Right cardiac atrium (tissue), 5 donors: Measurements from ENCODE around the gene FRMD4A. TPM values are rescaled to one million over a fixed set of nuclear protein-coding genes. Genes with fewer than 3 reads are reported as not detected.
A peak's percentile ranks its signal among the peaks of the same experiment; 100 is the strongest.

Source experiments
- ATAC-seq, 2 donors: fragments of 200-7000 bp; cut with Tn5 transposase; one replicate each; pipeline versions ENCODE4 v1.8.0 to v1.9.1; 2020; ENCODE audit warnings: moderate library complexity in 2 of 2, mild to moderate bottlenecking in 1 of 2
- DNase-seq, 3 donors: peaks; one replicate each; pipeline ENCODE4 v3.0.0-alpha.2; 2020
- H3K27ac ChIP-seq: one replicate; pipeline ENCODE4 v1.5.1; 2013; ENCODE audit warnings: mild to moderate bottlenecking, low read length, control low read depth, moderate library complexity
- H3K27me3 ChIP-seq: one replicate; pipeline ENCODE4 v1.6.1; 2013; ENCODE audit not compliant: control insufficient read depth, insufficient read depth
- H3K4me1 ChIP-seq: one replicate; pipeline ENCODE4 v1.6.1; 2013; ENCODE audit warnings: low read length; ENCODE audit not compliant: control insufficient read depth, insufficient read depth
- H3K4me3 ChIP-seq: one replicate; pipeline ENCODE4 v1.5.1; 2013; ENCODE audit warnings: low read length, control low read depth
- H3K9me3 ChIP-seq: one replicate; pipeline ENCODE4 v1.6.1; 2013; ENCODE audit warnings: low read length; ENCODE audit not compliant: control insufficient read depth
- WGBS: extraction: QIAGEN DNeasy Blood & Tissue Kit; methylation state at CpG from one replicate; pipeline ENCODE4 v1.1.7; 2013; 5-methylcytosine and 5-hydroxymethylcytosine counted together
- intact Hi-C, 4 donors: fragments of 100-400 bp; cut with DNase I; formaldehyde crosslinking; loops; one replicate each; pipeline versions ENCODE4 v1.11.0 to v1.14.0; 2022 to 2023
- polyA plus RNA-seq: library from polyadenylated mRNA; stranded (reverse); fragments of 200-250 nt; gene quantifications from one replicate; pipeline ENCODE4 v1.2.3, GENCODE V29; 2013
- total RNA-seq, 4 donors: library from RNA; stranded (reverse); fragmentation: NEBNext Ultra II Directional; extraction: Animal tissue kit (Norgen Biotek cat#: 25700); gene quantifications; one replicate each; pipeline ENCODE4 v1.2.1, GENCODE V29; 2021
- donor health status: healthy with polysubstance abuse.
- donor health status: DM: no; HTN: yes; CAD: no.
- donor health status: DM: no; HTN: no; CAD: no.
- donor health status: DM: no; HTN: yes; CAD: no; lungs with severe emphysema.
- donor health status: DM: yes; HTN: yes; CAD: no.

The FRMD4A gene
- total and polyA plus RNA-seq, 5 donors = 14.8 to 30.3 (median 25.1) TPM

DNA sequence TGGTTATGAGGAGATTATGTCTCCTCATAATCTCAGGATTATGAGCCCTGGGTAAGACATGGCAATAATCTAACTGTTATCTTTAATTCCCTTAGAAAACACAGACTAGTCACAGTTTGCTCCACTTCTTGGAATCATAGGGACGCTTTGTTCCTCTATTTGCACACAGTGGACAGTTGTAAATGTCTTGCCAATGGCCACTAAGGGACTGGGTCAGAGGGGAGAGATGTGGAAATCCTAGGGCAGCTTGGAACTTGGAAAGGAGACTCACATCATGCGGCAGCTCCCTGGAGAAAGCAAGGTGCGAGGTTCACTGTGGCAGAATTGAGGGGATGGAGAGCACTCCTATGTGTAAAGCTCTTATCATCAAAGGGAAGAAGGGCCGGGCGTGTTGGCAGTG is 477.9 kb downstream of the FRMD4A start:
- H3K27me3 ChIP-seq = no peaks in the 10 kb centered on the region
- H3K4me3 ChIP-seq = no peak overlapping the region
- peak overlapping the region; percentile 59 for H3K27ac ChIP-seq
- intact Hi-C loops = no loop called here
- H3K9me3 ChIP-seq = no peaks in the 10 kb centered on the region
- peak; percentile 75 to 84 for ATAC-seq
- H3K4me1 ChIP-seq = peaks cover 4% of the 10 kb centered on the region
- no peak for DNase-seq
- 79% methylated on average over 5 of the region's 5 CpGs for WGBS

DNA sequence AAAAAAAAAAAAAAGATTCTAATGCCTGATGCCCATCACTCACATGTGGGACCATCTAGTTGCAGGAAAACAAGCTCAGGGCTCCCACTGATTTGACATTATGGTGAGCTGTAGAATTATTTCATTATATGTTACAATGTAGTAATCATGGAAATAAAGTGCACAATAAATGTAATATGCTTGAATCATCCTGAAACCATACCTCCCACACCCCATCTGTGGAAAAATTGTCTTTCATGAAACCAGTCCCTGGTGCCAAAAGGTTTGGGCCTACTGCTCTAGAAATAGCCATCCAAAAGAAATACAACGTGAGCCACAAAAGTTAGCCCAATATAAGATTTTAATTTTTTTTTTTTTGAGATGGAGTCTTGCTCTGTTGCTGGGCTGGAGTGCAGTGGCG is 478.8 kb downstream of the FRMD4A start:
- intact Hi-C loops = no loop called here
- DNase-seq (no peak), ATAC-seq (no peak)
- Histone ChIP-seq H3K27ac (no peak overlapping the region), H3K4me3 (no peak overlapping the region), H3K4me1 (peaks cover 4% of the 10 kb centered on the region), H3K9me3 (no peaks in the 10 kb centered on the region), H3K27me3 (no peaks in the 10 kb centered on the region)
- WGBS = 81% methylated on average over 2 of the region's 2 CpGs

DNA sequence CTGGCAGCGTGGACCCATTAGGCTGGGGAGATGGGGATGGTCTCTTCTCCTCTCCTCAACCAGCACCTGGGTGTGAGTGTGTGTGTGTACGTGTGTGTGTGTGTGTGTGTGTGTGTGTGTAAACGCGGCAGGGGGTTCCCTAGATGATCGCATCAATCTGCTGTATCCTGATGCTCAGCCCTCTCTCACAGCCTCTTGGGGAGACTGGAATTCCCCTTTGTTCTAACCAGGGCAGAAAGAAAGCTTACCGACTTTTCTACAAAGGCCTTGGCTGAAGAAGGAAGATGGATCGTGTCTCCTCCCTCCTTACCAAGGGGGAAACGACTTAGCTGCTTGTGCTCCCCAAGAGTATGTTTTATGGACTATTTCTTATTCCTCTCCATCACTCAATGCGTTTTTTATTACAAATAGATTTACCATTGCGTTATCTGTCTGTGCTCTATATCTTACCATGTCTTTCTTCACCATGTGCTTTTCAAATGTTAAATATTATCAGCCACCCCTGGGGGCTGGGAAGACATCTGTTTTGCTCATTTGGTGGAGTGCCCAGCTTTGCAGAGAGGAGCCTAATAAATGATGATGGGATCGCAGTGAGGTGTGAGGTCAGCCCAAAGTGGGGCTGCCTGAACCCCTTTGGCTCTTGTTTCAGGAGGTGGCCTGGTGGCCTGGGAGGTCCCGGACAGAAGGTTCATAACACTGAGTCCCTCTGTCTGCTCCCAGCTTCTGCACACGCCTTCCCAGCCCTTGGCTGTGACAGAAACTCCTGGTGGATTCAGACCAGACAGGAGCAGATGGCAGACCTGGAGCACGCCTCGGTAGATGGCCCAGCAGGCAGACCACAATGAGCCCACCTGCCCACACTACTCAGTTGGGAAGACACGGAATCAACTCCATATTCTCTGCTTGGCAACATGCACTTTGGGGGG is 481.9 kb downstream of the FRMD4A start:
- Histone ChIP-seq H3K27me3 (no peaks in the 10 kb centered on the region), H3K9me3 (no peaks in the 10 kb centered on the region), H3K4me3 (no peak overlapping the region), H3K4me1 (peaks cover 4% of the 10 kb centered on the region), H3K27ac (no peak overlapping the region)
- DNase-seq (no peak), ATAC-seq (no peak)
- 71% methylated on average over 16 of the region's 16 CpGs for WGBS
- intact Hi-C loops = no loop called here

DNA sequence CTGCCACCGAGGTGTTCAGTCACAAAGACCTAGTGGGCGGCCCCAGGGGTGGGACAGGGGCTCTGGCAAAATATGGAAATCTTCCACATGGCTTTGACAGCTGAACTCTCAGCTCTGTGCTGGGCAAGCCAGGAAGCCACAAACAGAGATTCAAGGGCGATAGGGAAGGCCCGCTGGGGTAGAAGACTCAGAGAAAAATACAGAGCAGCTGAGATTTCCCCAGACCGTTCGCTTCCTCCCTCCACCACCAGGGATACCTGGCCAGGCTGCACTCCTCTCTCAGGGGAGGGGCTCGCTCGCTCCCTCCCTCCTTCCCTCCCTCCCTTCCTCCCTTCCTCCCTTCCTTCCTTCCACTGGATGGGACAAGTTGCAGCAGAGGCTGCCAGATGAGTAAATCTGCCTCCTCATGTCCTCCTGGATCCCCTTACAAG is 483.5 kb downstream of the FRMD4A start:
- ATAC-seq (no peak), DNase-seq (no peak)
- intact Hi-C loops = no loop called here
- Histone ChIP-seq H3K27me3 (no peaks in the 10 kb centered on the region), H3K9me3 (no peaks in the 10 kb centered on the region), H3K4me3 (no peak overlapping the region), H3K4me1 (no peaks in the 10 kb centered on the region), H3K27ac (no peak overlapping the region)
- 64% methylated on average over 8 of the region's 8 CpGs for WGBS

DNA sequence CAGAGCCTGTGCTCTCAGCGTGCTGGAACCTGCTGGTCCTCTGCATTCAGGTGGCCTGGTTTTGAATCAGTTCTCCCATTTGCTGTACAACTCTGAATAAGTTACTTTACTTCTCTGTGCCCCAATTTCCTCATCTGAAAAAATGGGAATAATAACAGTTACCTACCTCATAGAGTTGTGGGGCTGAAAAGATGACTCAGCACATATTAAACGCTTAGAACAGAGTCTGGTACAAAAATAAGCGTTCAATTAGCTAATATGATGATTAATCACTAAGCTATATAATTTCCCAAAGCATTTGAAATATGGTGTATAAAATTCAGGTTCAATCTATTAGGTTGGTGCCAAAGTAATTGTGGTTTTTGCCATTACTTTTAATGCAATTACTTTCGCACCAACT is 484.8 kb downstream of the FRMD4A start:
- Histone ChIP-seq H3K27ac (no peak overlapping the region), H3K4me1 (peaks cover 3% of the 10 kb centered on the region), H3K4me3 (no peak overlapping the region), H3K9me3 (no peaks in the 10 kb centered on the region), H3K27me3 (no peaks in the 10 kb centered on the region)
- ATAC-seq (no peak), DNase-seq (no peak)
- intact Hi-C loops = no loop called here
- WGBS = 82% methylated on average over 4 of the region's 4 CpGs

DNA sequence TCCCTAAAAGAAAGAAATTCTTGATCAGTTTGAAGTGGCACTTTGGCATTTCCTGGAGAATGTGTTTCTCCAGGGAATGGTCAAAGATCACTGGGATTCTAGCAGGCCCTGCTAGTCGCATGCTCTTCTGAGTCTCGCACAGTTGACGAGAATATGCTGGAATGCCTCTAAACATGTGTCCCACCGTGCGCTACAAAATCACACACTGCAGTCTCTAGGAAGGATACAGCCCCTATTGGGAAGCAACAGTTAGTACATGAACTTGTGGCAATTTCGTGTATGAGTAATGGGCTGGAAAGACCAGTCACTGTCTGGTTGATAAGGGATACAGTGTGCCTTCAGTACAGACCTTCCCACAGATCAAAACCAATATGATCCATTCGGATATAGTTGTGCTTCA is 486.1 kb downstream of the FRMD4A start:
- Histone ChIP-seq H3K9me3 (no peaks in the 10 kb centered on the region), H3K27me3 (no peaks in the 10 kb centered on the region), H3K4me1 (peaks cover 9% of the 10 kb centered on the region), H3K4me3 (no peak overlapping the region), H3K27ac (no peak overlapping the region)
- WGBS = 85% methylated on average over 7 of the region's 7 CpGs
- intact Hi-C loops = no loop called here
- DNase-seq (no peak), ATAC-seq (no peak)

DNA sequence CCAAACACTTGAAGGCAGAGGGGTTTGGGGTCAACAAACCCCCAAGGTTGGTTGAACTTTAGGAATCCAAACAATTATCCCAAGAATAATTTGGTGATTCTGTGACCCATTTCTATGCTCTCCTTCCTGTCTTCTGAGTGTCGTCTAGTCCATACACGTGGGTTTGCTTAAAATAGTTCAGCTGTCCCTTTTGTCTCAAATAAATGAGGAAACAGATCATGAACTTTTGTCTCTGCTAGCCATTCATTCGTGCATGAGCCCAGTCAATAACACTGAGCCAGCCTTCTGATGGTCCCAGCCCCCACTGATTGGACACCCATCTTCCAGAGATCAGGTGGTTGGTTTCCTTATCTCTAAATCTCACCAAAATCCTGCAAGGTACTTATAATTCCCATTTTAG is 488.6 kb downstream of the FRMD4A start:
- no peak for ATAC-seq
- H3K4me1 ChIP-seq = peaks cover 16% of the 10 kb centered on the region
- intact Hi-C loops = no loop called here
- 48% methylated on average over 3 of the region's 3 CpGs for WGBS
- no peak overlapping the region for H3K27ac ChIP-seq
- H3K27me3 ChIP-seq = no peaks in the 10 kb centered on the region
- no peak for DNase-seq
- no peaks in the 10 kb centered on the region for H3K9me3 ChIP-seq
- no peak overlapping the region for H3K4me3 ChIP-seq

DNA sequence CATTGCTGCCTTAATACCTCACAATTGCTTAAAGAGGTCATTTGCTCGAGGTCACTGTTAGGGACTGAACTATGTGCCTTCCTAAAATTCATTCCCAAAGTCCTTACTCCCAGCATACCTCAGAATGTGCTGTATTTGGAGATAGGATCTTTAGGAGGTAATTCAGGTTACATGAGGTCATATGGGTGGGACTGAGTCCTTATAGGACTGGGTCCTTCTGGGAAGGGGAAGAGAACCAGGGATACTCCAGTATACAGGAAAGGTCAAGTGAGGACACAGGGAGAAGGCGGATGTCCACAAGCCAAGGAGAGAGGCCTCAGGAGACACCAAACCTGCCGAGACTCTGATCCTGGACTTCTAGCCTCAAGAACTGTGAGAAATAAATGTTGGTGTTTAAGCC is 490.7 kb downstream of the FRMD4A start:
- Histone ChIP-seq H3K4me3 (no peak overlapping the region), H3K27ac (no peak overlapping the region), H3K4me1 (peaks cover 25% of the 10 kb centered on the region), H3K9me3 (no peaks in the 10 kb centered on the region), H3K27me3 (no peaks in the 10 kb centered on the region)
- WGBS = 76% methylated on average over 3 of the region's 3 CpGs
- no peak for ATAC-seq
- intact Hi-C loops = no loop called here
- DNase-seq = no peak

DNA sequence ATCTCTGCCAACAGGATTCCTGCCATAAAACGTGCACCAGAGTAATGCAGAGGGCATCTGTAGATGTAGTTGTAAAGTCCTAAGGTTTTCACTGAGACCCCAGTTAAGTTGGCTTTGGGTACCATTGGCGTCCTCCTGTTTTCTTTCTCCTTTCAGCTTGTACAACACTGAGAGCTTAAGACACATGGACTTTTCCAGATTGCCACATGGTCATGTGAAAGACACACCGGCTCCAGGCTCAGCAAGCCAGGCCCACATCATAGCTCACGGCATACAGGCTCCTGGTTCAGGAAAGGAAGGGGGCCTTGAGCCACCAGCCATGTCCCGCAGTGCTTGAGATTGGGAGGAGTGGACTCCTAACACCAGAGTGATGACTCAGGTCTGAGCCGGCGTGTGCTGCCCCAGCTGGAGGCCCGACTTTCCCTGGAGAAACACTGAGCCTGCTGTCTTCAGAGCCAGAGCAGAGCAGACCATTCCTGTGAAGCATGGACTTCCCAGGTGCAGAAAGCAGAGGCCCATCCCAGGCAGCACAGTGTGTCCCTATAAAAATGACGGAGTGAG is 491.2 kb downstream of the FRMD4A start:
- Histone ChIP-seq H3K9me3 (no peaks in the 10 kb centered on the region), H3K27me3 (no peaks in the 10 kb centered on the region), H3K4me3 (no peak overlapping the region), H3K4me1 (peaks cover 27% of the 10 kb centered on the region), H3K27ac (peak overlapping the region; percentile 14)
- ATAC-seq = peak; percentile 27 to 66
- WGBS = 65% methylated on average over 9 of the region's 9 CpGs
- intact Hi-C loops = loop anchor here in 1 of 4 donors (5.0 kb wide), 1 partner anchor 53 kb away; no protein-coding TSS in a partner anchor
- peak; percentile 64 to 71 (median 64) for DNase-seq

DNA sequence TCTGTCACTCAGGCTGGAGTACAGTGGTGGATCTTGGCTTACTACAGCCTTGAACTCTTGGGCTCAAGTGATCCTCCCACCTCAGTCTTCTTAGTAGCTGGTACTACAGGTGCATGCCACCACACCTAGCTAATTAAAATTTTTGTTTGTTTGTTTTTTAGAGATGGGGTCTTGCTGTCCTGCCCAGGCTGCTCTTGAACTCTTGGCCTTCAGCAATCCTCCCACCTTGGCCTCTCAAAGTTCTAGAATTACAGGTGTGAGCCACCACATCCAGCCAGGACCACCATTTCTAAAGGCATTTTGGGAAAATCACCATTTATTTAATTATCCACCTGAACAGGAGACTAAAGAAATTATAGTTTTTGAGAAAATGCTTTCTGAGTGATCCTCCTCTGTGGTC is 491.7 kb downstream of the FRMD4A start:
- no peaks in the 10 kb centered on the region for H3K9me3 ChIP-seq
- DNase-seq = no peak
- intact Hi-C loops = loop anchor here in 1 of 4 donors (5.0 kb wide), 1 partner anchor 53 kb away; no protein-coding TSS in a partner anchor
- H3K4me3 ChIP-seq = no peak overlapping the region
- H3K27ac ChIP-seq = no peak overlapping the region
- H3K4me1 ChIP-seq = peaks cover 28% of the 10 kb centered on the region
- ATAC-seq = no peak
- no peaks in the 10 kb centered on the region for H3K27me3 ChIP-seq

DNA sequence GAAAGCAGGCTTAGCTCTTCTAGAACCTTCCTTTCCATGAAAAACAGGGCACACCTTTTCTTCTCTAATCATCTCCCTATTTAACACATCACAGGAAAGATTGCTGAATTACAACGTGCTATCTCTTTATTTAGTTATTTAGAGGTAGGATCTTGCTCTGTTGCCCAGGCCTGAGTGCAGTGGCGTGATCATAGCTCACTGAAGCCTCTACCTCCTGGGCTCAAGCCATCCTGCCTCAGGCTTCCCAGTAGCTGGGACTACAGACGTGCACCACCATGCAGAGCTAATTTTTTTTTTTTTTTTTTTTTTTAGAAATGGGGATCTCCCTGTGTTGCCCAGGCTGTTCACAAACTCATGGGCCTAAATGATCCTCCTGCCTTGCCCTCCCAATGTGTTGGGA is 492.8 kb downstream of the FRMD4A start:
- Histone ChIP-seq H3K27me3 (no peaks in the 10 kb centered on the region), H3K4me1 (peaks cover 28% of the 10 kb centered on the region), H3K27ac (peak overlapping the region; percentile 81), H3K9me3 (no peaks in the 10 kb centered on the region), H3K4me3 (no peak overlapping the region)
- 90% methylated on average over 3 of the region's 3 CpGs for WGBS
- intact Hi-C loops = loop anchor here in 1 of 4 donors (5.0 kb wide), 1 partner anchor 54 kb away; no protein-coding TSS in a partner anchor
- DNase-seq (no peak), ATAC-seq (no peak)
